GM12872 (cell line): ENCODE data around the gene DPP4.

Experiments used
- TF ChIP-seq, protein P1 (sequence below): IDR thresholded peaks from 3 replicates; pipeline ENCODE4 v1.5.1; 2011; ENCODE audit warnings: low read depth, mild to moderate bottlenecking, low read length, moderate library complexity; ENCODE audit not compliant: insufficient read depth

DPP4 gene

DNA sequence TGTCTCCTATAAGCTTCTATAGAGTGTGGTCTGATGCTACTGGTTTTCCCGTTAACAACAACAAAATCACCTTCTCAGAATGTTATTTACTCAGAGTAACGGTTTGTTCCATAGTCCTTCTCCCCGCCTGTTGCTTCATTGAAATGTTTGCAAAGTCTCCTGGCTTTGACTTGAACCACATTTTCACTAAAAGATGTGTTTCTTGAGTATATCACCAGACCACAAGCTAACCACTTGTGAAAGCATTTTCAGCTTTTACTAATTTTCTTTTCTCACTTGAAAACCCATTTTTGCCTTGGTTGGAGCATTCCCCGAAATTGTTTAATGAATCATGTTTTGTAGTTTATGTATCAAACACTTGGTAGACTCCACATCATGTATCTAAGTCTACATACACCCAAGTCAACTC lies 121.2 kb downstream of the DPP4 start:
- TF ChIP-seq, protein P1, sequence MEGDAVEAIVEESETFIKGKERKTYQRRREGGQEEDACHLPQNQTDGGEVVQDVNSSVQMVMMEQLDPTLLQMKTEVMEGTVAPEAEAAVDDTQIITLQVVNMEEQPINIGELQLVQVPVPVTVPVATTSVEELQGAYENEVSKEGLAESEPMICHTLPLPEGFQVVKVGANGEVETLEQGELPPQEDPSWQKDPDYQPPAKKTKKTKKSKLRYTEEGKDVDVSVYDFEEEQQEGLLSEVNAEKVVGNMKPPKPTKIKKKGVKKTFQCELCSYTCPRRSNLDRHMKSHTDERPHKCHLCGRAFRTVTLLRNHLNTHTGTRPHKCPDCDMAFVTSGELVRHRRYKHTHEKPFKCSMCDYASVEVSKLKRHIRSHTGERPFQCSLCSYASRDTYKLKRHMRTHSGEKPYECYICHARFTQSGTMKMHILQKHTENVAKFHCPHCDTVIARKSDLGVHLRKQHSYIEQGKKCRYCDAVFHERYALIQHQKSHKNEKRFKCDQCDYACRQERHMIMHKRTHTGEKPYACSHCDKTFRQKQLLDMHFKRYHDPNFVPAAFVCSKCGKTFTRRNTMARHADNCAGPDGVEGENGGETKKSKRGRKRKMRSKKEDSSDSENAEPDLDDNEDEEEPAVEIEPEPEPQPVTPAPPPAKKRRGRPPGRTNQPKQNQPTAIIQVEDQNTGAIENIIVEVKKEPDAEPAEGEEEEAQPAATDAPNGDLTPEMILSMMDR: no peak

DNA sequence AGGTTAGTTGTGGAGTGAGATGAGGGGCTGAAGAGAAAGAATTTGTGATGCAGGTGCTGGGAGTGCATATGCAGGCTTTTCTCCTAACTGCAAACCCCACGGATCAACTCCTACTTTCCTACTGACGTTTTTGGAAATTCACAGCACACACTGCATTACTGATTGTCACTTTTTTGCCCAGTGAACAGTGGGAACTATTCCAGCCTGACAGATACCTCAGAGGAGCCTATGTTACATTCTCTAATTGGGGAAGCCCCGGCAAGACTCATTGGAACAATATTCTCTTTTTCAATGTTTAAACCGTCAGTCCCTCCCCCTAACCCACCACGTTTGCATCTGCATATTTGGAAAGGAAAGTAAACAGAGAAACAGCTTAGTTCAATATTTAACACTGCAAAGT lies 126.2 kb downstream of the DPP4 start:
- TF ChIP-seq, protein P1: no peak

DNA sequence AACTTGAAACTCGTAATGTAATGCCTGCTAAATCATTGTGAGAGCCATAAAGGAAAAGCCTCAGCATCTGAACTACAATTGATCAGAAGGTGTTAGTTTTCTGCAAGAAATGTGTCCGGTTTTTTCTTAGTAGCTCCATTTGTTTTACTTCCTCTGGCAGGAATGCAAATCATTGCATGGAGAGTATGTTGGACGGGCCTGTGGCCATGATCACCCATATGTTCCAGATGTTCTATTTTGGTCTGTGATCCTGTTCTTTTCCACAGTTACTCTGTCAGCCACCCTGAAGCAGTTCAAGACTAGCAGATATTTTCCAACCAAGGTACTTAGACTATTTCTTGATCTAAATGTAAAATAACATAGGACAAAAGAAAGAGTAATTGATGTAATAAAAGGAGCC lies 126.6 kb downstream of the DPP4 start:
- TF ChIP-seq, protein P1: no peak

DNA sequence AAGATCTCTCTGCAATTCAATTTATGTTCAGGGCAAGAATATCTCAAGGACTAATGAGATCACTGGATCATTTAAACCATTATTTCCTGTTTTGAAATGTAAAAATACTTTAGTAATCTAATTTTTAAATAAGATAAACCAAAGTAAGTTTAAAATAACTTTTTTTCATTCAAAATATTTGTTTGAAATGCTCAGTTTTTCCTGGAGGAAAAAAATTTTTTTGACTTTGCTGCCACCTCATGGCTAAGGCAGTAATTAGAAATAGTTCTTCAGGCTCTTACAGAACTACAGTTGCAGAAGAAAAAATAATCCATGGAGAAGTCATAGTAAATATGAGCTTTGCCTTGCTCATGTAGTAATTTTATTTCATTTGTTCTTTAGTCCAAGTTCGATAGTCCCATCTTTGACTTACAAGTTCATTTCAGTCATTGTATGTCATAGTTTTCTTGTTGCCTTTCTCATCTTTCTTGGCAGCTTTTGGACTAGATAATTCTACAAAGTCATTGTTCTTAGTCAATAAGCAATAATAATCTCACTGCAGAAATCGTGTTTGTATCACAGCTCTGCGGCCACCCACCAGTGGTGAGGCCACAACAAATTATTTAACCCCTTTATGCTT lies 127.4 kb downstream of the DPP4 start:
- TF ChIP-seq, protein P1: peak; percentile 39; the same call in 2 of the 3 replicates

DNA sequence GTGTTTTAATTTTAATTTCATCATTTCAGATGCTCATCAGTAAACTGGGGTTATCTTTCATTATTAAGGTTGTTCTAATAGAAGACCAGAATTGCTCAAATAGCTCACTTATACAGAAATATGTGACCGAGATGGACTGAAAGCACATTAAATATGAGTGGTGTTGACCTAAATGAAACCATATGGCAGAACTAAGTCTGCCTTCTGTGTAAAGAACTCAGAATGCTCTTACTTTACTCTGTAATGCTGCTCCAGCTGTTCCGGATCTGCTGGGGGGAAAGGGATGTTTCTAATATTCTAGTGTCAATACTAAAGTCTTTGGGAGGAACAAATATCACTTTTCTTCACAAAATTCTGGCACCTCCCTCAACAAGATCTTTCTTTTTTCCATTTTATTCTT lies 131.0 kb downstream of the DPP4 start:
- TF ChIP-seq, protein P1: no peak
